Esophagus mucosa (tissue), 1 donor: ENCODE data around the gene ASCL1. TPM values are rescaled to one million over a fixed set of nuclear protein-coding genes. Genes with fewer than 3 reads are reported as not detected.

Experiments
- ATAC-seq: fragments of 200-7000 bp; cut with Tn5 transposase; one replicate; pipeline ENCODE4 v1.9.1; 2020
- total RNA-seq: library from RNA; stranded (reverse); gene quantifications from one replicate; pipeline ENCODE4 v1.2.4, GENCODE V29; 2023
- donor health status: DM: yes; HTN: yes; CAD: no.

ASCL1 gene
- total RNA-seq, 1 donor from 2014 or later: not detected

DNA sequence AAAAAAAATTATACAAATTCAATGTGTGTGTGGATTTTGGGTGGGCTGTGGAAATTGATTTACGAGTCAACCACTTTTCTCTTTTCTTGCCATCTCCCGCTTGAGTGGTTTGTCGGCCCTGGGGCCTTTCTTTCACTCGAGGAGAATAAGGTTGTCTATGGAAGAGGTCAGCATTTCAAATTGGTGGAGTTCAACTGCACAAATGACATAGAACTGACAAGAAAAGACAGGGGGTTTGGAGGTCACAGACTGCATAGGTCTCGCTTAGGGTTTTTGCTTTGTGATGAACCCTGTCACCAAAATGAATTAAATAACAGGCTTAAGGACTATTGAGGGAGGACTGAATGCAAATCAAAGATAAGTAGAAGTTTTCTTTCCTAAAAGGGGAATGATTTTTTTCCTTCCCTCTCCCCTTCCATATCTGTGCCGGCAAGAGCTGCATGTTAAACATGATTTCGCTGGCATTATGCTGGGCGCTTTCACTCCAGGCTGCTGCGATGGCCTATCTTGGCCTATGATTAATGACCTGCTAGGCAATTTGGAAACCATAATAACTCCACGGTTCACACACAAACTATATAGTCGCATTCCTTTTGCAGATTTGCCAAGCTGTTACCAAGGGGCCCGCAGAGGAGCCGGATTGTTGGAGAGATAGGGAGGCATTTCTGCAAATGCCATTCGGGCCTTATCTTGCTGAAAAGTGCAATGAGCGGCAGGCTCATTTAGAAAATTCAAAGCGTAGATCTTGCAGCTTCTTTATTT, 20.7 kb downstream of the ASCL1 start:
- no peak for ATAC-seq

DNA sequence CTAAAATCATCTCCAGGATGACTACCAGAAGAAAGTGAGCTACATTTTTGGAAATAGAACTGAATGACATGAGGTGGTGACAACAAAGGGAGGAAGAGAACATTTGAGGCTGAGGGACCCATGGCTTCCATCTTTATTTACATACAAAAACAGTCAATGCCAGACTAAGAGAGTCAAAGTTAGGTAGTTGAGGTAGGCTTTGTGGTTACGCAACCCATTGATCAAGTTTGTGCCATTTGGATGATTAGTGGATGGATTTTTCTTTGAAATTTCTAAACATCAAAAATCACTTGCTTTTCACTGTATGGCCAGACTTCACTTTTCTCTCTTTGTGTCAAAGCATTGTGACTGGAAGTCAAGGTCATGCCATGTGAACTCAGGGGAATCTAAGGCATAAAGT, 22.9 kb downstream of the ASCL1 start:
- no peak for ATAC-seq

DNA sequence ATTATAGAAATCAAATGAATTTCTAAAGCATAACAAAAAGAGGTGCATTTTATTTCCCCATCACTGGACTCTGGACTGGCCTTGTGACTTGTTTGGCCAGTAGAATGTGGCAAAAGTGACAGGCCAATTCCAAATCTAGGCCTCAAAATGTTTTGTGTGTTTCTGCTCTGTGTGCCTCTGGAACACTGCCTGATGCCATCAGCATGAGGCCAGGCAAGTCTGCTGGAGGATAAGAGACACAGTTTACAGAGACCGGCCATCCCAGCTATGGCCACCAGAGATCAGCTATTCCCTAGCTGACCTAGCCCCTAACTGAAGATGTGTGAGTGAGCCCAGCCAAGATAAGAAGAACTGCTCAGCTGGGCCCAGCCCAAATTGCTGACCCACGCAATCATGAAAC, 32.9 kb downstream of the ASCL1 start:
- ATAC-seq: no peak

DNA sequence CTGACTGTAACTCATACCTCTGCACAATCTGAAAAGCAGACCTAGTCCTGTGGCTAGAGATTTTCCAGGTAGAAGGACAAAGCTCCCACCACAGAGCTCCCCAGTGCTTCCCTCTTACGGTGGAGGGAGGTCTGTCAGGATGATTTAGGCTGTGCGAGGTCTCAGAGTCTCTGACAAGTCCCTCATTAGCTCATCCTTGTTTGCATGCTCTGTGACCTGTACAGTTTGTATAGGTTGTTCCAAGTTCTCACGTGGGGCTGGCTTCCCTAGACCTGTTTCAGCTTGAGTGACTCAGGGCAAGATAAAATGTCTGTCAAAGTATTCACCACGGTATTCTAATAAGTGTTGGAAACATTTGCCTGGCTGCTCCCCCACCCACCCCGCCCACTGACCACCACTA, 34.8 kb downstream of the ASCL1 start:
- no peak for ATAC-seq

DNA sequence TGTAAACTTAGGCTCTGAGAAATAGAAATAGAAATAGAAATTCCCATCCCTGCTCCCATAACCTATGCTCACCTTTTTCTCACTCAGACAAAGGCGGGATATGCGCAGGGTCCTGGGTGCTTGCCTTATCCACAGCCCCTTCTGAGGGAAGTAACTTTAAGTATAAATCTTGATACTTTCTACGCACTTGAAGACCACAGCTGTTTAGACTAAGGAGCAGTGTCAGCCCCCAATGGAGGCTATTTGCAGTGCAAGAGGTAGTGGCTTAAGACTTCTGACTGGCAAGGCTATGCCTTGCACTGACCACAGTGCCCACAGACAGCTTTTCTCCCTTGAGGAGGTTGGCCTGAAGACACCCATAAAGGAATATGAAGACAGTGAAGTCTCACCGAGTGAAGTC, 35.2 kb downstream of the ASCL1 start:
- ATAC-seq: no peak

DNA sequence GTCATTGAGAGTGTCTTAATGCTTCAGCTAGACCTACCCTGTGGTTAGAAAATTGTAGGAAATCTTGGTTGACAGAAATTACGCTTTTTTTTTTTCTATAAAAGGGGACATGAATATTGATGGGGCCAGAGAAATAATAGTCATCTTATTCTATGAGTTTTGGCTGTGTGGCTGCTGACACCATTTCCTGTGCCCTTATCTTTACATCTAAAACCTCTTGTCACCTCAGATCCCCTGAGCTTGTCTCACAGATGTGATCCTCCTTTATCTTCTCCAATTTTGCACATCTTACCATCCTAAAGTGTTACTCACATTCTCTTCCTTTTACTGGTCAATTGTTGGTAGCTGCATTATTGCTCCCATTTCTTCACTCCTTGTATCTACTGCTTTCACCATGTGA, 36.1 kb downstream of the ASCL1 start:
- ATAC-seq: no peak

DNA sequence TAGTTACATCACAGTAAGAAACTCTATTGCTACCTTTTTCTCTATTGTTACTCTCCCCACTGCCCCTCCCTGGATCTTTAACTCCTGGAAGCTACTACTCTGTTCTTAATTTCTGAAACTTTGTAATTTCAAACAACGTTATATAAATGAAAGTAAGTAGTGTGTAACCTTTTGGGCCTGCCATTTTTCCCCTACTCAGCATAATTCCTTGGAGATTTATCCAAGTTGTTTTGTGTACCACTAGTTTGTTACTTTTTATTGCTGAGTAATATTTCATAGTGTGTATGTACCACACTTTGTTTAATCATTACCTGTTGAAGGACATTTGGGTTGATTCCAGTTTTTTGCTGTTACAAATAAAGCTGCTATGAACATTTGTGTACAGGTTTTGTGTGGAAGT, 37.9 kb downstream of the ASCL1 start:
- ATAC-seq: no peak

Other genes with a start within 250 kb of the ASCL1 start
- gene PAH, start 40.4 kb upstream of the ASCL1 start, total RNA-seq: not detected